GM21423 (cell line): ENCODE data around the gene TAAR1.
"Not testable (repeated sequence)": the region's sequence is repeated elsewhere in the genome, so short reads cannot be mapped to it uniquely, and the experiment has no call there.

Source experiments
- ATAC-seq: cut with Tn5 transposase; IDR thresholded peaks from one replicate; pipeline ENCODE4 v1.9.1; 2021; ENCODE audit warnings: mild to moderate bottlenecking, moderate library complexity; ENCODE audit not compliant: unreplicated experiment

TAAR1 gene, protein sequence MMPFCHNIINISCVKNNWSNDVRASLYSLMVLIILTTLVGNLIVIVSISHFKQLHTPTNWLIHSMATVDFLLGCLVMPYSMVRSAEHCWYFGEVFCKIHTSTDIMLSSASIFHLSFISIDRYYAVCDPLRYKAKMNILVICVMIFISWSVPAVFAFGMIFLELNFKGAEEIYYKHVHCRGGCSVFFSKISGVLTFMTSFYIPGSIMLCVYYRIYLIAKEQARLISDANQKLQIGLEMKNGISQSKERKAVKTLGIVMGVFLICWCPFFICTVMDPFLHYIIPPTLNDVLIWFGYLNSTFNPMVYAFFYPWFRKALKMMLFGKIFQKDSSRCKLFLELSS

DNA sequence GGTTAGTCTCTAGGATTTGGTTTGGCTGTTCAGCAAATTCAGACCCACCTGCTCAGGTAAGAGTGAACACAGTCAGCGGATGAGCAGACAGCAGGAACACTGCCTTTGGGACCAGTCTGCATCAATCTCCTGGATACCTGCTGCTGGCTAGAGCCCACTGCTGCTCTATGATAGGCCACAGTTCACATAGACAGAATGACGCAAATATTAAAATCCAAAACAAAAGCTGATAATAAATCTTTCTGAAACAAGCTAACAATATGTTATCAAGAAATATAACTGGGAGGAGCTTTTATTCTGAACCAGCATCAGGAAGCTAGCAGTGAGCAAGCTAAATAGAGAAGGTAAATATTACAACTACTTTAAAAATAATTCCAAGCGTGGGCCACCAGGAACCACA, at the start of gene TAAR1:
Gene TAAR1 (minus strand): TSS at position 101 of the 400 bp plus-strand sequence. CDS start 13,179 bp downstream, outside the sequence.
- ATAC-seq: no peak

DNA sequence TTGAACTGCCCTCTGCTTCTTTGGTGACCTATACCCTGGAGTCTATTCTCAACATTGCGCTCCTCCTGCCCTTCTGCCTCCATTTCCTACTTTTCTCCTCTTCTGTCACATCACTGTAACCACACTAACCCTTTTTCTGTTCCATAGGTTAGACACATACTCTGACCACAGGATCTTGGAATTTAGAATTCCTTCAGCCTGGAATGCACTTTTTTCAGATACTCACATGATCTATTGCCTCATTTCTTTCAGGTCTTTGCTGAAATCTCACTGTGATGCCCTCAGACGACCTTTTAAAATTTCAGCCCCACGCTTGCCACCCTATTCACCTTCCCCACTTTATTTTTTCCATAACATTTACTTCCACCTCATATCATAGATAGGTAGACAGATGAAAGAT, 49.8 kb upstream of the TAAR1 start:
- ATAC-seq: no peak

DNA sequence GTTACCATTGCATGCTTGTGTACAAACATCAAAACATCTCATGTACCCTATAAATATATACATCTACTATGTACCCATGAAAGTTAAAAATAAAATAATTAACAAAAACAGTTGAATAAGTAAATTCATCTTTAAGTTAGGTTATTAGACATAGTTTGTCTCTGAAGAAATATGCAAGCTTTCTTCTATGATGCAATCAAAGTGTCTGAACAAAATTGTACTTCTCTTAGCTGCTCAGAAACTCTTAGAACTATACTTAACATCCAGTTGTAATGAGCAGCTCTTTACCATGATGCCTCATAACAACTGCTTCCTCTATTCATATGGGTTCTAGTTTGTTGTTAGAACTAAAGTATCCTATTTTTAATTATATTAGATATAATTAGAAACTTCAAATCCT, 49.0 kb upstream of the TAAR1 start:
- no peak for ATAC-seq

DNA sequence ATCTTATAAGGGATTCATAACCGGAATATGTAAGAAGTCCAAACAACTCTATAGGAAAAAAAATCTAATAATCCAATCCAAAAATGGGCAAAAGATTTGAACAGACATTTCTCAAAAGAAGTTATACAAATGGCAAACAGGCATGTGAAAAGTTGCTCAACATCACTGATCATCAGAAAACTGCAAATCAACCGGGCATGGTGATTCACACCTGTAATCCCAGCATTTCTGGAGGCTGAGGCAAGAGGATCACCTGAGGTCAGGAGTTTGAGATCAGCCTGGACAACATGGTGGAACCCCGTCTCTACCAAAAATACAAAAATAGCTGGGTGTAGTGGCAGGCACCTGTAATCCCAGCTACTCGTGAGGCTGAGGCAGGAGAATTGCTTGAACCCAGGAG, 47.8 kb upstream of the TAAR1 start:
- not testable (repeated sequence) for ATAC-seq

DNA sequence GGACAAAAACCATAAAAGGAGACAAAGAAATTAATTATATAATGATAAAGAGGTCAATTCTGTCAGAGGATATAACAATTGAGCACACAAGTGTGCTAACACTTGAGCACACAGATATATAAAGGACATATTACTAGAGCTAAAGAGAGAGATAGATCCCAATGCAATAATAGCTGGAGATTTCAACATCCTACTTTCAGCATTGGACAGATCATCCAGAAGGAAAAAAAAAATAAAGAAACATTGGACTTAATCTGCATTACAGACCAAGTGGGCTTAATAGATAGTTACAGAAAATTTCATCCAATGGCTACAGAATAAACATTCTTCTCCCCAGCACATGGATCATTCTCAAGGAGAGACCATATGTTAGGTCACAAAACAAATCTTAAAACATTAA, 45.0 kb upstream of the TAAR1 start:
- no peak for ATAC-seq

DNA sequence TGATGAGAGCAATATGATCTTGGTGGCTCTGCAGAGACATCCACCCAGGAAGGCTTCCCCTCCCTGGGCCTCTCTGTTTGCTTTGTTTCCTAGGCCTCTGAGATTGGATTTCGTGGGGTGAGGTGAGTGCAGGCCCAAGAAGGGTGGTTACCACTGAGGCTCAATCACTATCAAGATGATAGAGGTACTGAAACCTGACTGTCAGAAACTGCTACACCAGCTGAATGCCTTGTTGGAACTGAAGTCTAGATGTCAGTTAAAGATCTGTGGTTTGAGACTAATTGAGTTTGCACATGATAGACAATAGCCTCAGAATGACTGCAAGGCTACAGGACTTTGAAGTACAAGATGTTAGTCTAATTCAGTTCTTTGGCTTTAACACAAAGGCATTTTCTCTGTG, 39.6 kb upstream of the TAAR1 start:
- peak; percentile 88 for ATAC-seq

DNA sequence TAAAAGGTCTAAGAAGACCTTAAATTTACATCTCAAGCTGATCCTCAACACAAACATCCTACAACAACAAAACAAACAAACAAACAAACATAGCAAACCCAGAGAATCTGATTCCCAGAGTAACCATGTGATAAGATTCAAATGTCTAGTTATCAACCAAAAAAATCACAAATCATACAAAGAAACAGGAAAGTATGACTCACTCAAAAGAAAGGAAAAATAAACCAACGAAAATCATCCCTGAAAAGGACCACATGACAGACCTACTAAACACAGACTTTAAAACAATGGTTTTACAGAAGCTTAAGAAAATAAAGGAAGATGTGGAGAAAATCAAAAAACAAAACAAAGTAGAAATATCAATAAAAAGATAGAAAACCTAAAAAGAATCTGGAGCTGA, 36.8 kb upstream of the TAAR1 start:
- ATAC-seq: no peak

DNA sequence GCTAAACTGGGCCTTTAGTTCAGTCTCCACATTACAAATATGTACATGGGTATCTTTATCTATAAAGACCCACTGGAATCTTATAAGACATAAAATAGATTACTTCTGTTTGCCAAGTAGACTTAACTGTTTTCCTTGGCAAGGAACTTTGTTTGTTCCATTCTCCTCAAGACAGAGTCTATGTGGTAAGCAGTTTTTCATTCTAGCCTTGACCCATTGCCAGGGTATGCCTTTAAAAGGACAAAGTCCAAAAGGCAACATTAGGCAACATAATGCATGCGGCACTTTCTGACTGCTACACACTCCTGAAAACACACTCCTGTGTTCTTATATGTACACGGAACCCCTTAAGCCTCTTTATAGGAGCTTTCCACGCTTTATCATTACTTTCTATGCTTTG, 34.5 kb upstream of the TAAR1 start:
- ATAC-seq: no peak

DNA sequence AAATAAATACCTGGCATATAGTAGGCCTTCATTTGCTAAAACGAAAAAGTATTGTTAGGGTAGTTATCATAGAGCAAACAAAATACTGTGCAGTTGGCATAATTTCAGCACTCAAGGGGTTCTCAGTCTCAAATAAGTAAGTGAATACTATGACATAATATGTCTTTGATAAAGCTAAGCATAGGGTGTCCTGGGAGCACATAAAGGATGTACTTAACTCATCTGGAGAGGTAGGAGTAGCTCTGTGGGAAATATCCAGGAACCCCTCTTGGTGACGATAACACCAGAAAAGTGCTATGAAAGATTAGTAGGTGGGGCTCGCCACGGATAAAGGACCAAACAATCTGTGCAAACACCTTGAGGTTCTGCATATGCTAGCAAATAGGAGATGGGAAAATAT, 31.7 kb upstream of the TAAR1 start:
- no peak for ATAC-seq

DNA sequence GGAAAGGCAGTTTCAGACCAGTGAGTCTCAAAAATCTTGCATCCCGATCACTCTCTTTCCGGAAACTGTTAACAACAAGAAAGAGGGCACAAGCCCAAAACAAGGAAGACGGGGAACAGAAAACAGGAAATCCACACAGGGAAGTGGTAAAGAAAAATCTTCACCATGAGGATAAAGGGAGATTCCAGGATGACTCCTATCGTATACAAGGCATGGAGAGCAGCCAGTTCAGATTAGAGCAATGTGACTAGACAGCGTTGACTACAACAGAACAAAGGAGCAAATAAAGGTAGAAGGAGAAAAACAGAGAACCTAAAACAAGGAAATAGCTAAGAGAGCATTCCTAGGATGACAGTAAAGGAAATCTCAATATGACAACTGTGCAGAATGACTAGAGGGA, 28.3 kb upstream of the TAAR1 start:
- ATAC-seq: no peak

DNA sequence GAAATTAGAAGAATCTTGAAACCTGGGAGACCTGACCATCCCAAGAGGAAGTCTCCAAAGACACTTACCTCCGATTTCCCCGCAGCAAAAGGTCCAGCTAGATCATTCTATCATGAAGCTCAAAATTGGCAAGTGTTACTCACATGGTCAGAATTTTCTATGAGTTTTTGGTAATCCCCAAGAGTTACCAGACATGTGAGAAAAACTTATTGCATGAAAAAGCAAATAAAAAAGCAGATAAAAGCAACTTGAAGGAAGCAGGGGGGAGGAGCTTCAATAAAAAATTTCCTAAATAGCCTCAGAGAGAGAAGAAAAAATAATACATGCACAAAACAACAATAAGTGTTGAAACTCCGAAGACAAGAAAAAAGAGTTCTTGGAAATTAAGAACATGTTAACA, 27.5 kb upstream of the TAAR1 start:
- no peak for ATAC-seq

DNA sequence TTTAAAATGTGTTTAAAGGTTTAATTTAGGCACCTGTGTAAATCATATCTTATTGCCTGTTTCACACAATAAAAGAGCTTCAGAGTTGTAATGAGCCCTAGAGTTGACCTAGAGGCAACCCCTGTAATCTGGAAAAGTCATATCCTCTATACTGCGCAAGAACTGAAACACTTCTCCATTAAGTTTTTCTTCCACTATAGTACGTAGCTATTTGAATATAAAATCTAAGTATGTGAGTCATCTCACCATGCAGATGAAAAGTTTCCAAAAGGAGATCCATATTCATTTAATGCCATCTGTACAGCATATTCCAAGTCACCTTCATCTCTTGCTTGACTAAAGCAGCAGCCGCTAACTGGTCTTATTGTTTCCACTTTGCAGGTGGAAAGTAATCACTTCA, 26.0 kb upstream of the TAAR1 start:
- ATAC-seq: no peak

DNA sequence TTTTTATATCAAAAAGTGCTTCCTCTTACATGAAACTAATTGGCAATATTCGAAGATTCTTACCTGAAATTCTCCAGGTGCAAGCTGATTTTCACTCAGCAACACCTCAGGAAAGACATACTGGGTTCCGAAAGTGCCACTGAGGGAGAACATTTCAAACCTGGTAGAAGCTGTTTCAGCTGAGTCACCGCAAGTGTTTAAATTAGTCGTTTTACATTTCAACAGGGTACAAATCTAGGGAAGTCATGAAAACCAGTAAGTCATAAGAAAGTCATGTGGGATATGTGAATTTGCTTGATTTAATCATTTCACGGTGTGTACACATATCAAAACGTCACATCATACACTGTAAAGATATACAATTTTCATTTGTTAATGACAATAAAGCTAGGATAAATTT, 25.3 kb upstream of the TAAR1 start:
- ATAC-seq: no peak

DNA sequence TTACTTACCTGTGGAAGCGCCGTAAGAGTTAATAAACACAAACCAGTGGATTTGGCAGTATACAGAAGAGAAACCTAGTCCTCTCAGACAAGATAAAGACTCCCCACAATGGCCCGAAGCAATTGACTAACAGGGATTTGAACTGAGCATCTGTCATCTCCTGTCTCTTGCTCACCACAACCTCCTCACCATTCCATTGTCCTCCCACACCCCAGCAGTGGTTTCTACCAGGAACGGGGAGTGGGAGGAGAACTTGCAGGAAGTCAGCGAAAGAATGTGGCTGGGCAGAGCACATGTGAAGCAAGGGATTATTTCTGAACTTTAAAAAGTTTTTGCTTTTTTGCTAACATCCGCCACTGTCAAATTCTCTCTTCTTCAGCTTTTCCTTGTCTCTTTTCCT, 24.6 kb upstream of the TAAR1 start:
- ATAC-seq: no peak

DNA sequence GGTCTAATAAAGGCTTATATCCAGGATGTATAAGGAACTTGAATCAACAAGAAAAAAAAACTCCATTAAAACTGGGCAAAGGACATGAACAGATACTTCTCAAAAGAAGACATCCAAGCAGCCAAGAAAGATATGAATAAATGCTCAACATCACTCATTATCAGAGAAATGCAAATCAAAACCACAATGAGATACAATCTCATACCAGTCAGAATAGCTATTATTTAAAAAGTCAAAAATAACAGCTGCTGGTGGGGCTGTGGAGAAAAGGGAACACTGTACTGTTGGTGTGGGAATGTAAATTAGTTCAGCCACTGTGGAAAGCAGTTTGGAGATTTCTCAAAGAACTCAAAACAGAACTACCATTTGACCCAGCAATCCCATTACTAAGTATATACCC, 20.1 kb upstream of the TAAR1 start:
- ATAC-seq: not testable (repeated sequence)

DNA sequence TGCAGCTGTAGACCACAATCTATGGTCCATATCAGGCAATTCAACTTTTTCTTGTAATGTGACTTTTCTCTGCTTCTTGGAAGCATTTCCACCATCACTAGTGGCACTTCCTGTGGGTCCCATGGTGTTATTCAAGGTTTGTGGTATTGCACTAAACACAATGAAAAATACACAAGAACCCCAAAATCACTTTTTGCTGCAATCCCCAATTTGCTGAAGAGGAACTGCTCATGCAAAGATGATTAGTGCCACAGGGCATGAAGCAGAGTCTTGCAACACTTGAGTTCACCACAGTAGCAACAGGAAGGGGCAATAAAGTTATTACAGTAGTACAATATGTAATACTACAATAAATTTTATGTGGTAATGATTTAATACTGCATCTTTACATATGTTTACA, 16.8 kb upstream of the TAAR1 start:
- no peak for ATAC-seq

DNA sequence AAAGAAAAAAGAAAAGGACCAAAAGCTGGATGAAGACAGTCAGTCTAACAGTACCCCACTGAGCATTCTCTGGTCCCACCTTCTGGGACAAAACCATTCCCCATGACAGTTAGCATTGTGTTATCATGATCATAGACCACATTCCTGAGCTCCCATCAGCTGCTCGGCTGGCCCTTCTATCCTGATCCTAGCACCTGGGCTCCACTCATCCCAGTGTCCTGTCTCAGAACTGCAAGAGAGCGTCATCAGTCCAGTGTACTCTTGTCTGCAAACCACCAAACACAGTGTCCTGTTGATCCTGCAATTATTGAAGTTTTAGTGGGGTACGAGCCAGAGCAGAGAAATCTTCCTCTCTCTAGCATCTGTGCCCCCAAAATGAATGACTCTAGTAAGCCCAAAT, 16.0 kb upstream of the TAAR1 start:
- no peak for ATAC-seq

DNA sequence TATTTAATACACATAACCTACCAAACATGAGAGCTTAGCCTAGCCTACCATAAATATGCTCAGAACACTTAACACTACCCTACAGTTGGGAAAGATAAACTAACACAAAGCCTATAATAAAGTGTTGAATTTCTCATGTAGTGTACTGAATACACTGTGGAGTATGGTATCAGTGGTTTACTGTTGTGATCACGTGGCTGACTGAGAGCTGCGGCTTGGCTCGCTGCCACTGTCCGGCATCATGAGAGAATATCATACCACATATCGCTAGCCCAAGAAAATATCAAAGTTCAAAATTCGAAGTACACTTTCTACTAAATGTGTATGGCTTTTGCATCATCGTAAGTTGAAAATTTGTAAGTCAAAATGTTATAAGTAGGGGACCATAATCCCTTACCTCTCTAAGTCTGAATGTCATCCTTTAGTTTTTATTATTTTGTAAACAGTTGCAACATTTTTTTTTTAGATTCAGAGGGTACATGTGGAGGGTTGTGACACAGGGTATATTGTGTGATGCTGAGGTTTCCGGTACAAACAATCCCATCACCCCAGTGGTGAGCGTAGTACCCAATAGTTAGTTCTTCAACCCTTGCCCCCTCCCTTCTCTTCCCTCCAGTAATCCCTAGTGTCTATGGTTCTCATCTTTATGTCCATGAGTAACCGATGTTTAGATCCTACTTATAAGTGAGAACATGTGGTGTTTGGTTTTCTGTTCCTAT, 14.6 kb upstream of the TAAR1 start:
- ATAC-seq: no peak

DNA sequence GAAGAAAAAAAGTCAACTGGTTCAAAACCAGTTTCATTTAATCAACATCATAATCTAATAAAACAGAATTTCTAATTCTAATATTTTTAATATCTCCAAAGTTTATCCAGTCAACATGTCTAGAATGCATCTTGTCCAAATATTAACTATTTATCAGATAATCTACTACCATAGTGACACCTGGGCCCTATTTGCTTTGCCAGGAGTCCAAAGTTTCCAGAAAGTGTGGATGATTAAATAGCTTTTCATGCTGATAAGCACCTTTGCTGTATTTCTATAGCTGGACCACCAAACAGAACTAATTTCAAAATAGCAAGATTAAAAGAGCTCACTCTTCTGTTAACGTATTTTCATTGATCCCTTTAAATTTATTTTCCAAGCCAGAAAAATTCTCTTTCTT, 12.3 kb upstream of the TAAR1 start:
- no peak for ATAC-seq

DNA sequence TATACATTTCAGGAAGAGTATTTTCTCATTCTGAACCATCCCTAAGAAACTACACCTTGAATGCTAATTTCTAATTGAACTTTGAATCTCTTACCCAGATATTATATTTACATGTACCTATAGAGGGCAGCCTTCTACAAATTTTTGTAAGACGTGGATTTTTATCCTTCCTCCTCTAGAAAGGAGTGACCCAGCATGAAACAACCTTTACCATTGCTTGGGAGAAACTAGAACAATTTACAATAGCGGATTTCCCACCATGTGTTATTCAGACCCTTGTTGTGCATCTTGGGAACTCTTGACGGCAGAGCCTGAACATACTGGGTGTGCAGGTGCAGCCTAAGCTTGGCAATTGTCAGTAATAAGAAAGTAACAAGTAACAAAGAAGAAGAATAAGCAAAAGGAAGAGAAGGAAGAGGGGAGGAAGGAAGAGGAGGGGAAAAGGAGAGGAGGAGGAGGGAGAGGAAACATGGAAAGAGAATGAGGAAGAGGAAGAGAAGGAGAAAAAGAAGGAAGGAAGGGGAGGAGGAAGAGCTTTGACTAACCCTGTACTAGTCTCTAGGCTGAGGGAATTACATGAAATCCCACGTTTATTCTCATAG, 10.8 kb upstream of the TAAR1 start:
- ATAC-seq: peak; percentile 58

DNA sequence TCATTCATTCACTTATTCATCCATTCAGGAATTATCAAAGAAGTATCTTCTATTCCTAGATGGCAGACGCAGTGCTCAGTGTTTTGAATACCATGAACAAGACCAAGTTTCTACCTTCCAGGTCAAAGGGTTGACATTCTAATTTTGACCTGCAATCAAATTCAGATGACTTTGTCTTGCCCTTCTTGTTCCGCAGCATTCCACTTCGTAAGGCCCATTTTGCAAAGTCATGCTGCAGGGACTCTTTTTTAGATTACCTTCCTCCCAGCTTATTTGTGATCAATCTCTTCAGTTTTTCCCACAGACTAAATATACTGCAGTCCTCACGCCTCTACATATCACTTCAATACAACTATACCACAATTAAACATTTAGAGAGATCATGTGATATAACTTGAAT, 7.1 kb upstream of the TAAR1 start:
- ATAC-seq: no peak

DNA sequence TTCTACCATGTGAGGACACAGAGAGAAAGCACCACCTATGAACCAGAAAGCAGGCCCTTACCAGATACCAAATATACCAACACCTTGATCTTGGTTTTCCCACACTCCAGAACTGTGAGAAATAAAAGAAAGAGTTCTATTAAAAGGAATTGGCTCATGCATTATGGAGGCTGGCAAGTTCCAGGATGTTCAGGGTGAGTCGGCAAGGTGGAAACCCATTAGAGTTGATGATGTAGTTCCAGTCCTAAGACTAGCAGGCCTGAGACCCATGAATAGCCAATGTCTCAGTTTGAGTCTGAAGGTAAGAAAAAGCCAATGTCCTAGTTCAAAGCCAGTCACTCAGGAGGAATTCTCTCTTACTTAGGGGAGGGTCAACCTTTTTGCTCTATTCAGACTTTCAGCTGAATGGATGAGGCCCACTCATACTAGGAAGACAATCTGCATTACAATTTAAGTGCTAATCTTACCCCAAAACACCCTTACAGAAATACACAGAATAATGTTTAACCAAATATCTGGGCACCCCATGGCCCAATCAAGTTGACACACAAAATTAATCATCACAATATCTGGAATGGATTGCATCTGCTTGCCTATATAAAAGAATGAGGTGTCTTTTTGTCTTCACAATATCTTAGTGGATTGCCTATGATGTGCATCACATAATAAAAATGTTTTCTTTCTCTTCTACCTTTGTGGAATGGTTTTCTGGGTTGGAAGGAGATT, 5.5 kb upstream of the TAAR1 start:
- ATAC-seq: no peak
